ENCODE data around the gene ZSWIM7. TPM values are rescaled to one million over a fixed set of nuclear protein-coding genes. Genes with fewer than 3 reads are reported as not detected.

The ZSWIM7 gene
- total RNA-seq, 1 experiment from 2014 or later, result 13.8 TPM

DNA sequence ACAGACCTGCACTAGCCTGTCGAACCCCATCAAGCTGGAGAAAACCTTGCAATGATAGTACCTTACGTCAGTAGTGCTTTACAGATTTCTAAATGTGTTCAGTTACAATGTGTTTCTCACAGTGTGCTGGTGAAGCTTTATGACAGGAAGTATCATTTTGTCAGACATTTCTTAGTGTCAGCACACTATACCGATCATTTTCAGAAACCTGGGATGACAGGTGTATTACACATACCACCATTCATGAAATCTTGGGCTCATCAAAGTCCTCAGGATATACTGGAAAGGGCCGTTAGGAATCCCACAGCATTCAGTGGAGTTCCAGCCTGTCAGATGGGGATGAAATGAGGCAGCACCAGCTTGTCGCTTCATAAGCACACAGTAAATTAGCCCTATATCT is 27.4 kb upstream of the ZSWIM7 start:
- CTCF ChIA-PET, result no interaction called here

DNA sequence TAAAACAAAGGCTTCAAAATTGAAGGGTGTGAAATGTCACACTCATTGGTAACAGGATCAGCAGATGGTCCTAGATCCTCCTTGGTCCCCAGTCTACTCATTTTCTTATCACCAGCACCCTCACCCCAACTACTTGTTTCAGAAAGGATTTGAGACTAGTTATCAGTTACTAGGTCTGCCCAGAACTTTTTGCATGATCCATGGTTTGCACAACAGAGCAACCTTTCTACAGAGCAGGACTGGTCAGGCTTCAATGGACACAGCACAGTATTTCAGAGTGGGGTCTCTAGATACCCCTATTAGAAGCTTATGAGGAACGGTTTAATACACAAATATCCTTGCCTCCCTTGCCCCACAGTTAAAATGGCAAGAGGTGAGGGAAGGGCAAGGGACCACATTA is 25.7 kb upstream of the ZSWIM7 start:
- no peaks in the 10 kb centered on the region for H3K27me3 Mint-ChIP-seq (ENCODE audit: insufficient read depth, unreplicated experiment)
- no peaks in the 10 kb centered on the region for H3K9me3 ChIP-seq
- no peak overlapping the region for H3K27ac Mint-ChIP-seq (ENCODE audit: unreplicated experiment)
- BruUV-seq (replicated peaks), result no TSS peak
- H3K9me3 Mint-ChIP-seq (ENCODE audit: unreplicated experiment), result no peaks in the 10 kb centered on the region
- DNase-seq, result no peak
- H3K27me3 ChIP-seq (replicated peaks; ENCODE audit: control insufficient read depth, insufficient read depth, low read length), result no peaks in the 10 kb centered on the region
- CTCF ChIA-PET, result no interaction called here
- TF ChIP-seq, protein P1, sequence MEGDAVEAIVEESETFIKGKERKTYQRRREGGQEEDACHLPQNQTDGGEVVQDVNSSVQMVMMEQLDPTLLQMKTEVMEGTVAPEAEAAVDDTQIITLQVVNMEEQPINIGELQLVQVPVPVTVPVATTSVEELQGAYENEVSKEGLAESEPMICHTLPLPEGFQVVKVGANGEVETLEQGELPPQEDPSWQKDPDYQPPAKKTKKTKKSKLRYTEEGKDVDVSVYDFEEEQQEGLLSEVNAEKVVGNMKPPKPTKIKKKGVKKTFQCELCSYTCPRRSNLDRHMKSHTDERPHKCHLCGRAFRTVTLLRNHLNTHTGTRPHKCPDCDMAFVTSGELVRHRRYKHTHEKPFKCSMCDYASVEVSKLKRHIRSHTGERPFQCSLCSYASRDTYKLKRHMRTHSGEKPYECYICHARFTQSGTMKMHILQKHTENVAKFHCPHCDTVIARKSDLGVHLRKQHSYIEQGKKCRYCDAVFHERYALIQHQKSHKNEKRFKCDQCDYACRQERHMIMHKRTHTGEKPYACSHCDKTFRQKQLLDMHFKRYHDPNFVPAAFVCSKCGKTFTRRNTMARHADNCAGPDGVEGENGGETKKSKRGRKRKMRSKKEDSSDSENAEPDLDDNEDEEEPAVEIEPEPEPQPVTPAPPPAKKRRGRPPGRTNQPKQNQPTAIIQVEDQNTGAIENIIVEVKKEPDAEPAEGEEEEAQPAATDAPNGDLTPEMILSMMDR (IDR thresholded peaks at IDR 0.05; ENCODE audit: insufficient read depth in 1 of 2, low read depth in 1 of 2, low read length in 1 of 2, severe bottlenecking in 1 of 2, unreplicated experiment in 1 of 2), result no peak
- no peak overlapping the region for H3K4me3 ChIP-seq (ENCODE audit: low read depth, low read length)
- H3K4me3 Mint-ChIP-seq (ENCODE audit: unreplicated experiment), result no peak overlapping the region
- H3K36me3 Mint-ChIP-seq (ENCODE audit: insufficient read depth, unreplicated experiment), result peaks cover 46% of the 10 kb centered on the region
- POLR2A ChIA-PET, result no interaction called here
- H3K4me1 Mint-ChIP-seq (ENCODE audit: low read depth, unreplicated experiment), result no peaks in the 10 kb centered on the region
- intact Hi-C loops (cut with micrococcal nuclease; ENCODE audit: unreplicated experiment), result no loop called here
- no peaks in the 10 kb centered on the region for H3K4me1 ChIP-seq
- no peaks in the 10 kb centered on the region for H3K36me3 ChIP-seq (ENCODE audit: control insufficient read depth, insufficient read depth, low read length)

More for the DNA sequence above, 27.4 kb upstream of the ZSWIM7 start:
- Mint-ChIP-seq H3K27me3 (ENCODE audit: insufficient read depth, unreplicated experiment) (no peaks in the 10 kb centered on the region), H3K36me3 (ENCODE audit: insufficient read depth, unreplicated experiment) (peaks cover 57% of the 10 kb centered on the region), H3K4me1 (ENCODE audit: low read depth, unreplicated experiment) (no peaks in the 10 kb centered on the region), H3K4me3 (ENCODE audit: unreplicated experiment) (no peak overlapping the region), H3K9me3 (ENCODE audit: unreplicated experiment) (no peaks in the 10 kb centered on the region), H3K27ac (ENCODE audit: unreplicated experiment) (no peak overlapping the region)
- intact Hi-C loops (cut with micrococcal nuclease; ENCODE audit: unreplicated experiment), result no loop called here
- Histone ChIP-seq H3K27me3 (replicated peaks; ENCODE audit: control insufficient read depth, insufficient read depth, low read length) (no peaks in the 10 kb centered on the region), H3K36me3 (ENCODE audit: control insufficient read depth, insufficient read depth, low read length) (no peaks in the 10 kb centered on the region), H3K4me3 (ENCODE audit: low read depth, low read length) (no peak overlapping the region), H3K4me1 (no peaks in the 10 kb centered on the region), H3K9me3 (no peaks in the 10 kb centered on the region)
- BruUV-seq (replicated peaks), result no TSS peak
- POLR2A ChIA-PET, result no interaction called here
- no peak for DNase-seq
- TF ChIP-seq, protein P1 (IDR thresholded peaks at IDR 0.05; ENCODE audit: insufficient read depth in 1 of 2, low read depth in 1 of 2, low read length in 1 of 2, severe bottlenecking in 1 of 2, unreplicated experiment in 1 of 2), result no peak

DNA sequence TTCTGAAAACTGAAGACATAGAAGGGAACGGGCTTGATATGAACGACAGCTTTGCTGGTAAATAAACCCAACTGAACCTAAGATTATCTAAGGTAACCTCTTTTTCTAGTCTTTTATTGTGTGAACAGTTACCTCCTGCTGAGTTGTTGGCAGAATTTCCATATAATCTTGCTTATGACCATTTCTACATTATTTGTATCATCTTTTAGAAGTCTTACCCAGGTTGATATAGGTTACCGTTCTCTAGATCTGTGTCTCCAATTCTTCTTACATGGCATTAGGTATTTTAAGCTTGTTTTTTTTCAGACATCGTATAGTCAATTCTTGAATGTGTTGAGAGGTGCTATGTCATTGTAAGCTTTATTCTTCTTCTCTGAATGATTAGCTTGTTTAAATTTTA is 24.4 kb upstream of the ZSWIM7 start:
- POLR2A ChIA-PET, result no interaction called here
- no peak overlapping the region for H3K4me3 ChIP-seq (ENCODE audit: low read depth, low read length)

More for the DNA sequence above, 24.4 kb upstream of the ZSWIM7 start:
- no TSS peak for BruUV-seq (replicated peaks)
- H3K27ac Mint-ChIP-seq (ENCODE audit: unreplicated experiment), result no peak overlapping the region
- Histone ChIP-seq H3K36me3 (ENCODE audit: control insufficient read depth, insufficient read depth, low read length) (no peaks in the 10 kb centered on the region), H3K27me3 (replicated peaks; ENCODE audit: control insufficient read depth, insufficient read depth, low read length) (no peaks in the 10 kb centered on the region), H3K4me1 (no peaks in the 10 kb centered on the region), H3K9me3 (no peaks in the 10 kb centered on the region)
- no peaks in the 10 kb centered on the region for H3K27me3 Mint-ChIP-seq (ENCODE audit: insufficient read depth, unreplicated experiment)
- H3K9me3 Mint-ChIP-seq (ENCODE audit: unreplicated experiment), result no peaks in the 10 kb centered on the region
- no peaks in the 10 kb centered on the region for H3K4me1 Mint-ChIP-seq (ENCODE audit: low read depth, unreplicated experiment)
- no peak overlapping the region for H3K4me3 Mint-ChIP-seq (ENCODE audit: unreplicated experiment)
- intact Hi-C loops (cut with micrococcal nuclease; ENCODE audit: unreplicated experiment), result no loop called here
- no peak for DNase-seq
- TF ChIP-seq, protein P1 (IDR thresholded peaks at IDR 0.05; ENCODE audit: insufficient read depth in 1 of 2, low read depth in 1 of 2, low read length in 1 of 2, severe bottlenecking in 1 of 2, unreplicated experiment in 1 of 2), result no peak
- peaks cover 44% of the 10 kb centered on the region for H3K36me3 Mint-ChIP-seq (ENCODE audit: insufficient read depth, unreplicated experiment)
- CTCF ChIA-PET, result no interaction called here
